Endothelial cell of umbilical vein (primary cell): Measurements from ENCODE around the gene SELENOV. TPM values are rescaled to one million over a fixed set of nuclear protein-coding genes. Genes with fewer than 3 reads are reported as not detected.

Experiments used
- BruUV-seq: library from RNA; stranded (reverse); fragments of 400-500 nt; replicated peaks from 2 replicates; lab custom pipeline; 2021; lab: Mats Ljungman, UMichigan
- CTCF ChIA-PET: fragments of 300-600, 350-600 bp; sonication (Branson Sonifier 250); formaldehyde crosslinking; loops from one replicate; lab custom pipeline; 2021; ENCODE audit warnings: antibody characterized with exemption, inconsistent platforms; lab: Charles Lee
- POLR2A ChIA-PET: fragments of 300-600, 350-600 bp; sonication (Branson Sonifier 250); formaldehyde crosslinking; loops from one replicate; lab custom pipeline; 2021; ENCODE audit warnings: antibody characterized with exemption, inconsistent platforms; lab: Charles Lee
- DNase-seq: peaks from one replicate; pipeline ENCODE4 v3.0.0-alpha.2; 2011; ENCODE audit warnings: low read depth, low spot score
- FAIRE-seq: peaks from 2 replicates; lab custom pipeline; 2011; peaks lifted over from hg19 to GRCh38; lab: Jason Lieb, UNC
- H2AFZ ChIP-seq: 2 replicates; pipeline ENCODE4 v1.6.0; 2012; ENCODE audit warnings: low read depth, low read length, control low read depth, inconsistent platforms
- H3K27ac ChIP-seq: 2 replicates; pipeline ENCODE4 v1.5.1; 2011; ENCODE audit warnings: low read depth, mild to moderate bottlenecking, control low read depth, low read length, moderate library complexity; ENCODE audit not compliant: insufficient read depth
- H3K27me3 ChIP-seq, 2 experiments: 2 replicates each; pipeline versions ENCODE4 v1.6.0 to v1.6.1; 2011; ENCODE audit warnings: low read length in 2 of 2, mixed read lengths in 1 of 2; ENCODE audit not compliant: control insufficient read depth in 2 of 2, insufficient read depth in 2 of 2
- H3K36me3 ChIP-seq, 2 experiments: 2 replicates in 1 of 2; 3 replicates in 1 of 2; pipeline ENCODE4 v1.5.1; 2011; ENCODE audit warnings: low read length in 2 of 2, mild to moderate bottlenecking in 1 of 2, moderate library complexity in 1 of 2; ENCODE audit not compliant: control insufficient read depth in 2 of 2, insufficient read depth in 2 of 2; ENCODE audit errors: extremely low read depth in 1 of 2
- H3K4me1 ChIP-seq: 3 replicates; pipeline ENCODE4 v1.5.1; 2011; ENCODE audit warnings: mild to moderate bottlenecking, low read length; ENCODE audit not compliant: control insufficient read depth, insufficient read depth; ENCODE audit errors: extremely low read depth
- H3K4me2 ChIP-seq: 2 replicates; pipeline ENCODE4 v1.6.1; 2011; ENCODE audit warnings: low read length, control low read depth, mixed read lengths; ENCODE audit not compliant: insufficient read depth
- H3K4me3 ChIP-seq, 3 experiments: fragments of 200-600 bp in 1 of 3; sonication (generic), shearing (Covaris generic) in 1 of 3; replicated peaks in 1 of 3; 2 replicates each; pipeline ENCODE4 v1.5.1; 2011 to 2016; ENCODE audit warnings: control low read depth in 3 of 3, low read length in 3 of 3, mild to moderate bottlenecking in 2 of 3, inconsistent platforms in 1 of 3, low read depth in 1 of 3, moderate library complexity in 1 of 3; ENCODE audit not compliant: insufficient read depth in 1 of 3
- H3K79me2 ChIP-seq: 2 replicates; pipeline ENCODE4 v1.6.0; 2012; ENCODE audit warnings: low read length, inconsistent platforms; ENCODE audit not compliant: control insufficient read depth, insufficient read depth
- H3K9ac ChIP-seq: replicated peaks from 2 replicates; pipeline ENCODE3; 2011; ENCODE audit warnings: low read length, control low read depth; ENCODE audit not compliant: insufficient read depth; ENCODE audit errors: extremely low read depth
- H3K9me1 ChIP-seq: replicated peaks from 3 replicates; pipeline ENCODE4 v1.6.0; 2011; ENCODE audit warnings: mild to moderate bottlenecking, low read length; ENCODE audit not compliant: control insufficient read depth, insufficient read depth; ENCODE audit errors: extremely low read depth
- H3K9me3 ChIP-seq: replicated peaks from 2 replicates; pipeline ENCODE4 v1.5.1; 2012; ENCODE audit warnings: low read length, inconsistent platforms; ENCODE audit not compliant: control insufficient read depth, insufficient read depth
- H4K20me1 ChIP-seq: replicated peaks from 2 replicates; pipeline ENCODE3; 2011; ENCODE audit warnings: mild to moderate bottlenecking, low read length; ENCODE audit not compliant: control insufficient read depth, insufficient read depth; ENCODE audit errors: extremely low read depth
- CTCF ChIP-seq, 2 donors: IDR thresholded peaks; 1 replicate in 1 of 2; 2 replicates in 1 of 2; pipeline ENCODE4 v1.5.1; 2011; ENCODE audit warnings: low read length in 2 of 2, mild to moderate bottlenecking in 2 of 2, moderate library complexity in 2 of 2, control low read depth in 1 of 2, inconsistent platforms in 1 of 2, low read depth in 1 of 2; ENCODE audit not compliant: insufficient read depth in 1 of 2; ENCODE audit errors: extremely low read depth in 1 of 2
- EZH2 ChIP-seq: IDR thresholded peaks from 2 replicates; pipeline ENCODE4 v1.6.1; 2012; ENCODE audit warnings: borderline replicate concordance, low read depth, mild to moderate bottlenecking, moderate library complexity, low read length, inconsistent platforms; ENCODE audit not compliant: severe bottlenecking
- FOS ChIP-seq: IDR thresholded peaks from 2 replicates; pipeline ENCODE4 v1.6.1; 2011; ENCODE audit warnings: mild to moderate bottlenecking, low read length, moderate library complexity, borderline replicate concordance; ENCODE audit not compliant: insufficient read depth
- GATA2 ChIP-seq: IDR thresholded peaks from 2 replicates; pipeline ENCODE4 v1.7.0; 2011; ENCODE audit warnings: low read depth, mild to moderate bottlenecking, moderate library complexity, mixed read lengths, low read length; ENCODE audit not compliant: insufficient read length, insufficient read depth
- JUN ChIP-seq: IDR thresholded peaks from 2 replicates; pipeline ENCODE4 v1.6.1; 2011; ENCODE audit warnings: borderline replicate concordance, low read depth; ENCODE audit not compliant: insufficient read length, insufficient read depth
- MAX ChIP-seq: IDR thresholded peaks from 2 replicates; pipeline ENCODE4 v1.6.1; 2011; ENCODE audit not compliant: insufficient read depth, insufficient read length
- MYC ChIP-seq: IDR thresholded peaks from one replicate; pipeline ENCODE4 v1.6.1; 2011; ENCODE audit warnings: mild to moderate bottlenecking, low read depth, low read length
- POLR2A ChIP-seq: IDR thresholded peaks from 2 replicates; pipeline ENCODE4 v1.6.1; 2012; ENCODE audit warnings: low read depth, mild to moderate bottlenecking, control low read depth, low read length
- POLR2AphosphoS5 ChIP-seq: IDR thresholded peaks from 2 replicates; pipeline ENCODE4 v1.6.1; 2012; ENCODE audit warnings: low read depth, mild to moderate bottlenecking, control low read depth, low read length, moderate library complexity; ENCODE audit not compliant: insufficient read depth
- dilution Hi-C: fragments of 300-500 bp; cut with MboI; formaldehyde crosslinking; loops from one replicate; pipeline ENCODE4 v1.15.0; 2019; ENCODE audit warnings: low sequenced_read_pairs; ENCODE audit not compliant: extremely low pct_ligation_motif_present
- intact Hi-C: fragments of 100-400 bp; cut with micrococcal nuclease; formaldehyde crosslinking; loops from one replicate; pipeline ENCODE4 v1.10.0; 2022
- polyA plus RNA-seq, 4 experiments: library from polyadenylated mRNA; depleted of rRNA in 3 of 4; stranded (reverse) in 3 of 4; unstranded in 1 of 4; fragments of >200 nt; gene quantifications; 2 replicates each; pipeline versions ENCODE4 v1.2.1 to v1.2.3, GENCODE V29; 2011 to 2012; ENCODE audit warnings: missing spikeins in 1 of 4
- total RNA-seq: library from RNA; stranded (reverse); gene quantifications from 2 replicates; pipeline ENCODE4 v1.2.3, GENCODE V29; 2021

SELENOV gene
- total and polyA plus RNA-seq, 2 donors (not counting 3 experiments of a cell fraction or from before 2014, with no cell fraction given), result not detected

- no peaks in the 10 kb centered on the region for H3K9me1 ChIP-seq
- TF ChIP-seq FOS, result no peak
- TF ChIP-seq GATA2, result no peak
- no peak for TF ChIP-seq MYC
- peak; percentile 74 for TF ChIP-seq MAX
- TF ChIP-seq EZH2, result peak; percentile 40
- no peak for TF ChIP-seq CTCF (IDR thresholded peaks at IDR 0.05; ENCODE audit: extremely low read depth in 1 of 2, insufficient read depth in 1 of 2, low read depth in 1 of 2, low read length in 2 of 2)
- TF ChIP-seq POLR2AphosphoS5, result peak; percentile 52
- TF ChIP-seq JUN, result no peak
- no peak for TF ChIP-seq POLR2A
- peaks cover 4% of the 10 kb centered on the region for H3K4me1 ChIP-seq
- intact Hi-C loops (no loop called here), dilution Hi-C loops (no loop called here)
- no peaks in the 10 kb centered on the region for H3K9me3 ChIP-seq
- ChIA-PET CTCF (interaction anchor here (1.5 kb wide), 1 partner anchor 25 kb away, joined by 3 read pairs; the partner anchor contains the start of gene EID2B), POLR2A (no interaction called here)
- BruUV-seq, result no TSS peak
- DNase-seq (peak; percentile 69), FAIRE-seq (peak; percentile 43)
- no peaks in the 10 kb centered on the region for H3K36me3 ChIP-seq
- no peak overlapping the region for H3K27ac ChIP-seq
- peak overlapping the region; percentile 58 for H3K4me2 ChIP-seq
- no peaks in the 10 kb centered on the region for H3K79me2 ChIP-seq
- H4K20me1 ChIP-seq, result no peaks in the 10 kb centered on the region
- H2AFZ ChIP-seq, result peak overlapping the region; percentile 90
- no peak overlapping the region for H3K9ac ChIP-seq
- peak overlapping the region in 2 of 3 experiments; percentile 20 to 45 for H3K4me3 ChIP-seq
- H3K27me3 ChIP-seq, result peaks cover 8 to 13% of the 10 kb centered on the region in 2 experiments
Observed at GRCh38 chr19:39506944-39507714, 7.8 kb upstream of the SELENOV start.
